ENCODE results near the gene GOLPH3. TPM values are rescaled to one million over a fixed set of nuclear protein-coding genes. Genes with fewer than 3 reads are reported as not detected.
"Not testable (repeated sequence)": the region's sequence is repeated elsewhere in the genome, so short reads cannot be mapped to it uniquely, and the experiment has no call there.

The GOLPH3 gene
- total RNA-seq, 1 donor from 2014 or later = 69.1 TPM

- DNase-seq (ENCODE audit: extremely low read depth, low read depth, low spot score) = no peak
These were observed 73.3 kb downstream of the GOLPH3 start for GRCh38 chr5:32100691-32101302.

GRCh38 chr5:32100230-32100629, 73.9 kb downstream of the GOLPH3 start:
- DNase-seq (ENCODE audit: extremely low read depth, low read depth, low spot score) = peak; percentile 60

- DNase-seq (ENCODE audit: extremely low read depth, low read depth, low spot score) = no peak
These were observed 74.6 kb downstream of the GOLPH3 start for GRCh38 chr5:32099486-32100035.

GRCh38 chr5:32098890-32099310, 75.2 kb downstream of the GOLPH3 start:
- peak; percentile 87 for DNase-seq (ENCODE audit: extremely low read depth, low read depth, low spot score)

GRCh38 chr5:32098291-32098690, 75.8 kb downstream of the GOLPH3 start:
- DNase-seq (ENCODE audit: extremely low read depth, low read depth, low spot score) = peak; percentile 64

GRCh38 chr5:32096891-32097595, 77.1 kb downstream of the GOLPH3 start:
- no peak for DNase-seq (ENCODE audit: extremely low read depth, low read depth, low spot score)

- DNase-seq (ENCODE audit: extremely low read depth, low read depth, low spot score) = no peak
These were observed 78.9 kb downstream of the GOLPH3 start for GRCh38 chr5:32095261-32095671.

GRCh38 chr5:32094691-32095090, 79.4 kb downstream of the GOLPH3 start:
- DNase-seq (ENCODE audit: extremely low read depth, low read depth, low spot score) = no peak

- DNase-seq (ENCODE audit: extremely low read depth, low read depth, low spot score) = no peak
These were observed 80.9 kb downstream of the GOLPH3 start for GRCh38 chr5:32092938-32093812.

GRCh38 chr5:32090755-32091128, 83.4 kb downstream of the GOLPH3 start:
- no peak for DNase-seq (ENCODE audit: extremely low read depth, low read depth, low spot score)

GRCh38 chr5:32090026-32090754, 83.9 kb downstream of the GOLPH3 start:
- no peak for DNase-seq (ENCODE audit: extremely low read depth, low read depth, low spot score)

- no peak for DNase-seq (ENCODE audit: extremely low read depth, low read depth, low spot score)
These were observed 84.7 kb downstream of the GOLPH3 start for GRCh38 chr5:32089146-32090000.

- DNase-seq (ENCODE audit: extremely low read depth, low read depth, low spot score) = no peak
These were observed 85.9 kb downstream of the GOLPH3 start for GRCh38 chr5:32088214-32088613.

- no peak for DNase-seq (ENCODE audit: extremely low read depth, low read depth, low spot score)
These were observed 86.7 kb downstream of the GOLPH3 start for GRCh38 chr5:32087086-32088082.

- no peak for DNase-seq (ENCODE audit: extremely low read depth, low read depth, low spot score)
These were observed 90.1 kb downstream of the GOLPH3 start for GRCh38 chr5:32083981-32084430.

- DNase-seq (ENCODE audit: extremely low read depth, low read depth, low spot score) = no peak
These were observed 91.4 kb downstream of the GOLPH3 start for GRCh38 chr5:32082701-32083100.

- not testable (repeated sequence) for DNase-seq (ENCODE audit: extremely low read depth, low read depth, low spot score)
These were observed 93.6 kb downstream of the GOLPH3 start for GRCh38 chr5:32080565-32080964.

GRCh38 chr5:32078855-32079254, 95.3 kb downstream of the GOLPH3 start:
- not testable (repeated sequence) for DNase-seq (ENCODE audit: extremely low read depth, low read depth, low spot score)

All from glomerular endothelial cell (primary cell).